ENCODE results near the gene SHPK.

The SHPK gene

GRCh38 chr17:3636154-3636907 lies at the start of gene SHPK, which contains the start of gene CTNS:
Gene SHPK, minus strand, starts transcription at chr17:3636250. Its CDS starts 31 bp downstream, at chr17:3636219.
Gene CTNS, plus strand, starts transcription at chr17:3636760. Its CDS starts 3,447 bp downstream, at chr17:3640207.
- Histone ChIP-seq H3K9ac (ENCODE audit: insufficient read length) (peak within 1 kb of the TSS; percentile 90), H3K27ac (peak within 1 kb of the TSS; percentile 89), H3K4me3 (peak within 1 kb of the TSS; percentile 97), H3K9me3 (ENCODE audit: low read depth, low read length) (no peaks in the 10 kb centered on the region), H3K36me3 (ENCODE audit: insufficient read depth, low read length) (no peaks in the 10 kb centered on the region)
- TF ChIP-seq EZH2 (IDR thresholded peaks at IDR 0.05) = no peak
- no peak for TF ChIP-seq FOXP2 (optimal IDR thresholded peaks at IDR 0.05; ENCODE audit: control extremely low read depth, extremely low read length, insufficient read depth)
- TF ChIP-seq POLR2AphosphoS5 (IDR thresholded peaks at IDR 0.05; ENCODE audit: borderline replicate concordance, low read depth, low read length) = peak; percentile 61
- no peak for DNase-seq (ENCODE audit: low read depth, low spot score)

GRCh38 chr17:3685174-3685573 lies 49.1 kb upstream of the SHPK start:
- TF ChIP-seq EZH2 (IDR thresholded peaks at IDR 0.05) (no peak), FOXP2 (optimal IDR thresholded peaks at IDR 0.05; ENCODE audit: control extremely low read depth, extremely low read length, insufficient read depth) (no peak), POLR2AphosphoS5 (IDR thresholded peaks at IDR 0.05; ENCODE audit: borderline replicate concordance, low read depth, low read length) (no peak)
- no peak overlapping the region for H3K9ac ChIP-seq (ENCODE audit: insufficient read length)
- DNase-seq (ENCODE audit: low read depth, low spot score) = no peak
- H3K4me3 ChIP-seq = no peak overlapping the region
- H3K36me3 ChIP-seq (ENCODE audit: insufficient read depth, low read length) = no peaks in the 10 kb centered on the region
- H3K9me3 ChIP-seq (ENCODE audit: low read depth, low read length) = no peaks in the 10 kb centered on the region
- H3K27ac ChIP-seq = peak overlapping the region; percentile 57

GRCh38 chr17:3683054-3683511 lies 47.0 kb upstream of the SHPK start:
- no peak overlapping the region for H3K27ac ChIP-seq
- no peak for DNase-seq (ENCODE audit: low read depth, low spot score)
- H3K9ac ChIP-seq (ENCODE audit: insufficient read length) = no peak overlapping the region
- no peaks in the 10 kb centered on the region for H3K36me3 ChIP-seq (ENCODE audit: insufficient read depth, low read length)
- no peak overlapping the region for H3K4me3 ChIP-seq
- TF ChIP-seq EZH2 (IDR thresholded peaks at IDR 0.05) = no peak
- no peaks in the 10 kb centered on the region for H3K9me3 ChIP-seq (ENCODE audit: low read depth, low read length)

GRCh38 chr17:3682033-3682432 lies 46.0 kb upstream of the SHPK start:
- no peaks in the 10 kb centered on the region for H3K9me3 ChIP-seq (ENCODE audit: low read depth, low read length)
- H3K9ac ChIP-seq (ENCODE audit: insufficient read length) = no peak overlapping the region
- DNase-seq (ENCODE audit: low read depth, low spot score) = no peak
- no peak overlapping the region for H3K4me3 ChIP-seq
- no peaks in the 10 kb centered on the region for H3K36me3 ChIP-seq (ENCODE audit: insufficient read depth, low read length)
- no peak for TF ChIP-seq EZH2 (IDR thresholded peaks at IDR 0.05)
- TF ChIP-seq FOXP2 (optimal IDR thresholded peaks at IDR 0.05; ENCODE audit: control extremely low read depth, extremely low read length, insufficient read depth) = no peak
- TF ChIP-seq POLR2AphosphoS5 (IDR thresholded peaks at IDR 0.05; ENCODE audit: borderline replicate concordance, low read depth, low read length) = no peak
- no peak overlapping the region for H3K27ac ChIP-seq

- Histone ChIP-seq H3K4me3 (no peak overlapping the region), H3K9me3 (ENCODE audit: low read depth, low read length) (no peaks in the 10 kb centered on the region), H3K27ac (no peak overlapping the region), H3K36me3 (ENCODE audit: insufficient read depth, low read length) (no peaks in the 10 kb centered on the region), H3K9ac (ENCODE audit: insufficient read length) (no peak overlapping the region)
- TF ChIP-seq FOXP2 (optimal IDR thresholded peaks at IDR 0.05; ENCODE audit: control extremely low read depth, extremely low read length, insufficient read depth) (no peak), EZH2 (IDR thresholded peaks at IDR 0.05) (no peak), POLR2AphosphoS5 (IDR thresholded peaks at IDR 0.05; ENCODE audit: borderline replicate concordance, low read depth, low read length) (no peak)
- DNase-seq (ENCODE audit: low read depth, low spot score) = no peak
These were observed 45.5 kb upstream of the SHPK start for GRCh38 chr17:3681565-3681964.

GRCh38 chr17:3681057-3681456 lies 45.0 kb upstream of the SHPK start:
- Histone ChIP-seq H3K27ac (no peak overlapping the region), H3K9me3 (ENCODE audit: low read depth, low read length) (no peaks in the 10 kb centered on the region), H3K36me3 (ENCODE audit: insufficient read depth, low read length) (no peaks in the 10 kb centered on the region), H3K9ac (ENCODE audit: insufficient read length) (no peak overlapping the region), H3K4me3 (no peak overlapping the region)
- DNase-seq (ENCODE audit: low read depth, low spot score) = no peak
- TF ChIP-seq EZH2 (IDR thresholded peaks at IDR 0.05) = no peak
- no peak for TF ChIP-seq FOXP2 (optimal IDR thresholded peaks at IDR 0.05; ENCODE audit: control extremely low read depth, extremely low read length, insufficient read depth)
- TF ChIP-seq POLR2AphosphoS5 (IDR thresholded peaks at IDR 0.05; ENCODE audit: borderline replicate concordance, low read depth, low read length) = no peak

GRCh38 chr17:3679531-3680126 lies 43.6 kb upstream of the SHPK start:
- Histone ChIP-seq H3K9me3 (ENCODE audit: low read depth, low read length) (no peaks in the 10 kb centered on the region), H3K27ac (no peak overlapping the region), H3K36me3 (ENCODE audit: insufficient read depth, low read length) (no peaks in the 10 kb centered on the region), H3K4me3 (no peak overlapping the region), H3K9ac (ENCODE audit: insufficient read length) (no peak overlapping the region)
- DNase-seq (ENCODE audit: low read depth, low spot score) = no peak
- TF ChIP-seq EZH2 (IDR thresholded peaks at IDR 0.05) = no peak
- no peak for TF ChIP-seq FOXP2 (optimal IDR thresholded peaks at IDR 0.05; ENCODE audit: control extremely low read depth, extremely low read length, insufficient read depth)
- TF ChIP-seq POLR2AphosphoS5 (IDR thresholded peaks at IDR 0.05; ENCODE audit: borderline replicate concordance, low read depth, low read length) = no peak

- no peaks in the 10 kb centered on the region for H3K9me3 ChIP-seq (ENCODE audit: low read depth, low read length)
- H3K27ac ChIP-seq = no peak overlapping the region
- no peak for TF ChIP-seq POLR2AphosphoS5 (IDR thresholded peaks at IDR 0.05; ENCODE audit: borderline replicate concordance, low read depth, low read length)
- no peak for TF ChIP-seq FOXP2 (optimal IDR thresholded peaks at IDR 0.05; ENCODE audit: control extremely low read depth, extremely low read length, insufficient read depth)
- no peak for TF ChIP-seq EZH2 (IDR thresholded peaks at IDR 0.05)
- DNase-seq (ENCODE audit: low read depth, low spot score) = no peak
- no peak overlapping the region for H3K4me3 ChIP-seq
- no peaks in the 10 kb centered on the region for H3K36me3 ChIP-seq (ENCODE audit: insufficient read depth, low read length)
- H3K9ac ChIP-seq (ENCODE audit: insufficient read length) = no peak overlapping the region
These were observed 42.9 kb upstream of the SHPK start for GRCh38 chr17:3678821-3679530.
